ENCODE data around the gene RXRB. TPM values are rescaled to one million over a fixed set of nuclear protein-coding genes. Genes with fewer than 3 reads are reported as not detected.

The RXRB gene
- total and polyA plus RNA-seq, 8 donors: 20.1 to 68.3 (median 24.6) TPM

DNA sequence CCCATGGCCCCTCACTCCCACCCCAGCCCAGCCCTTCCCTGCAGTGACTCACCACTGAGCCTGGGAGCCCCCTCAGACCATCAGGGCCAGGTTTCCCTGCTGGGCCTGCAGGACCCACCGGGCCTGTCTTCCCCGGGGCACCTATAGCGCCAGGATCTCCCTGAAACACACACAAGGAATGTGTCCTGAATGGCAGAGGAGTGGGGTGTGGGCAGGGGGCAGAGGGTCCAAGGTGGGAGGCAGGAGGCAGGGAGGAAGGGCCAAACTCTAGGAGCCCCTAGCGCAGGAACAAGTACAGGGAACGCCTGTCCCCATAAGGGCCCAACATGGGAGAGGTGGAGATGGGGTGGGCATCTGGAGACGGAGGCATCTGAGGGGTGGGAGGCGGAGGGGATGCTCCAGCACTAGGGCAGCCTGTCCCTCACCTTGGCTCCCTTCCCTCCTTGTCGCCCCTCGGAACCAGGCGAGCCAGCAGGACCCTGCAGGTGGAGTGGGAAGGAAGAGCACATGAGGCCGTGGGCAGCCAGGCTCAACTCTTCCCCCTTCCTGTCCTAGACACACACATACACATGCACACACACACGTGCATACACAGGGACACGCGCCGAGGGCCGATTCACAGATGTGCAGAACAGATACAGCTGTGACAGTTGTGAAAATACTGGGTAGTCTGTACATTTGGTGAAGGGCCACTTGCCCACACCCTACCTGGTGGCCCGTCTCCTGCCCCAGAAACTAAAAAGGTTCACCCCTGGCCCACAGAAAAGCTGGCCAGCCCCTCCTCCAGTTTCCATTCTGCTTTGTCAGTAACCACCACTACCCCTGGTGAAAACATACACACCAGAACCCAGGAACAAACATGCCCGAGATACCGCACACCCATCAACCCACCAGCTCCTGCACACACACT is 32.8 kb downstream of the RXRB start:
- TF ChIP-seq, protein P1, sequence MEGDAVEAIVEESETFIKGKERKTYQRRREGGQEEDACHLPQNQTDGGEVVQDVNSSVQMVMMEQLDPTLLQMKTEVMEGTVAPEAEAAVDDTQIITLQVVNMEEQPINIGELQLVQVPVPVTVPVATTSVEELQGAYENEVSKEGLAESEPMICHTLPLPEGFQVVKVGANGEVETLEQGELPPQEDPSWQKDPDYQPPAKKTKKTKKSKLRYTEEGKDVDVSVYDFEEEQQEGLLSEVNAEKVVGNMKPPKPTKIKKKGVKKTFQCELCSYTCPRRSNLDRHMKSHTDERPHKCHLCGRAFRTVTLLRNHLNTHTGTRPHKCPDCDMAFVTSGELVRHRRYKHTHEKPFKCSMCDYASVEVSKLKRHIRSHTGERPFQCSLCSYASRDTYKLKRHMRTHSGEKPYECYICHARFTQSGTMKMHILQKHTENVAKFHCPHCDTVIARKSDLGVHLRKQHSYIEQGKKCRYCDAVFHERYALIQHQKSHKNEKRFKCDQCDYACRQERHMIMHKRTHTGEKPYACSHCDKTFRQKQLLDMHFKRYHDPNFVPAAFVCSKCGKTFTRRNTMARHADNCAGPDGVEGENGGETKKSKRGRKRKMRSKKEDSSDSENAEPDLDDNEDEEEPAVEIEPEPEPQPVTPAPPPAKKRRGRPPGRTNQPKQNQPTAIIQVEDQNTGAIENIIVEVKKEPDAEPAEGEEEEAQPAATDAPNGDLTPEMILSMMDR (IDR thresholded peaks at IDR 0.05): no peak
- Histone ChIP-seq H3K36me3 (no peaks in the 10 kb centered on the region), H3K27me3 (no peaks in the 10 kb centered on the region), H3K4me1 (no peaks in the 10 kb centered on the region), H3K27ac (no peak overlapping the region), H3K9me3 (no peaks in the 10 kb centered on the region), H3K4me3 (no peak overlapping the region)
- FAIRE-seq (no peak), ATAC-seq (no peak), DNase-seq (no peak)
- 74 to 82% methylated on average over 15 to 19 of the region's 19 CpGs for WGBS, 2 donors
- intact Hi-C loops (cut with DNase I): loop anchor here in 1 of 3 donors (10.0 kb wide), 1 partner anchor 67 kb away; no protein-coding TSS in a partner anchor

DNA sequence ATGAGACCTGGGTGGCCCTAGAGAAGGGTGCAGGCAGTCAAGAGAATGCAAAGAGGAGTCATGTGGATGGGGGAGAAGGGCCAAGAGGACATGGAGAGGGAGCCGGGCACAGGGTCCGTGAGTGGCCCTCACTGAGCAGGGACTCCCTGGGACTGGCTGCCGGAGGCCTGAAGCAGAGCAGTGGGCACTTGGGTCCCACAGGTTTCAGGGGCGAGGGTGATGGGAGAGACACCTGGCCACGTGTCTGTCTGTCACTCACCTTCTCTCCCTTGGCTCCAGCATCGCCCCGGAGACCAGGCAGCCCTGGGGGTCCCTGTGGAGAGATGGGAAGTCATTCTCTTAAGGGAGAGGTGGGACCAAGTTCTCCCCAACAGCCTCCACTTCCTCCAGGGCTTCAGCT is 33.7 kb downstream of the RXRB start:
- intact Hi-C loops (cut with DNase I): loop anchor here in 1 of 3 donors (10.0 kb wide), 1 partner anchor 68 kb away; no protein-coding TSS in a partner anchor
- H3K36me3 ChIP-seq: no peaks in the 10 kb centered on the region
- TF ChIP-seq, protein P1 (IDR thresholded peaks at IDR 0.05): no peak
- WGBS, 2 donors: 76 to 86% methylated on average over 6 to 7 of the region's 7 CpGs
- FAIRE-seq (no peak), ATAC-seq (no peak), DNase-seq (no peak)
- H3K27ac ChIP-seq: no peak overlapping the region
- no peak overlapping the region for H3K4me3 ChIP-seq
- no peaks in the 10 kb centered on the region for H3K4me1 ChIP-seq
- no peaks in the 10 kb centered on the region for H3K9me3 ChIP-seq
- no peaks in the 10 kb centered on the region for H3K27me3 ChIP-seq

DNA sequence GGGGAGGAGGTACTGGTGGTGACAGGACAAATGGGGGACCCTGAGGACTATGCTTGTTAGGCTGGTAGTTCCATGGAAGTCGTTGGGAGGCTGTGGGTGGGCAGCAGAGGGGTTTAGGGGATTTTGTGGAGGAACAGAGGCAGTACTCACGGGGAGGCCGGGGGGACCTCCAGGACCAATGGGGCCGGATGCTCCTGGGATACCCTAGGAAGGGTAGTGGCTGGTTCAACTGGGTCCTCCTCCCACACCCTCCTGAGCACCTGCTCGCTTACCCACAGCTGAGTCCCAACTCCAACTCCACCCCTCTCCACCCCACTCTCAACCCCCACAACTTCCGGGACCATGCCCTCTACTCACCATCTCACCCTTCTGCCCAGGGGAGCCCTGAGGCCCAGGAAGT is 34.1 kb downstream of the RXRB start:
- FAIRE-seq (no peak), DNase-seq (no peak), ATAC-seq (no peak)
- Histone ChIP-seq H3K27me3 (no peaks in the 10 kb centered on the region), H3K9me3 (no peaks in the 10 kb centered on the region), H3K27ac (no peak overlapping the region), H3K36me3 (no peaks in the 10 kb centered on the region), H3K4me3 (no peak overlapping the region), H3K4me1 (no peaks in the 10 kb centered on the region)
- WGBS, 2 donors: 72 to 76% methylated on average over 6 of the region's 6 CpGs
- TF ChIP-seq, protein P1 (IDR thresholded peaks at IDR 0.05): no peak
- intact Hi-C loops (cut with DNase I): loop anchor here in 1 of 3 donors (10.0 kb wide), 1 partner anchor 68 kb away; no protein-coding TSS in a partner anchor

DNA sequence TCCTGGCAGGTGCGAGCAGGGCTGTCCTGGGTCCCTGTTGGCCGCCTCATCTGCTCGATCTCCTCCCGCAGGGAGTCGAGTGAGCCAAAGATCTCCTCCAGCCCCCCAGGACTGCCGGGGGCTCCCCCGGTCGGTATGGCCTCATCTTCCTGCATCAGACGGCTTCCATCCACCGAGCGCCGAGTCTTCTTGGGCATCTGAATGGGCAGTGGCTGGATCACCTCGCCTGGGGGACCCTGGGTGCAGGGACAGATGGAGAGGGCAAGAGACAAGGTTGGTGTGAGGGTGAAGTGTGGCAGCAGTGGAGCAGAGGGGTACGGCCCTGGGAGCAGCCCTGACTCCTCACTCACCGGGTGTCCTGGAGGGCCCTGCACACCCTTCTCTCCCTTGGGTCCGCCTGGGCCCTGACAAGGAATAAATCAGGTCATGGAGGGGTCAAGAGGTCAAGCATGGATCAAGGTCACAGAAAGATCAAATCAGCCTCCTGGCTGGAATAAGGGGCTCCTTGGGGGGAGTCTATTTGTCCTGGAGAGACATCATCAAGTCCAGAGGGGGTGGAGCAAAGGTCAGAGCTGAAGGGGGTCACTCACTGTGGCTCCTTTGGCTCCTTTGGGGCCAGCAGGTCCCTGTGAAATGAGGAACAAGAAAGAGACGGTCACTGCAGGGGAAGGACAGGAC is 34.7 kb downstream of the RXRB start:
- Histone ChIP-seq H3K36me3 (no peaks in the 10 kb centered on the region), H3K27me3 (no peaks in the 10 kb centered on the region), H3K9me3 (no peaks in the 10 kb centered on the region), H3K4me3 (no peak overlapping the region), H3K27ac (no peak overlapping the region), H3K4me1 (no peaks in the 10 kb centered on the region)
- DNase-seq (peak in 1 of 6 donors; percentile 47), ATAC-seq (no peak), FAIRE-seq (no peak)
- intact Hi-C loops (cut with DNase I): loop anchor here in 1 of 3 donors (10.0 kb wide), 1 partner anchor 69 kb away; no protein-coding TSS in a partner anchor
- TF ChIP-seq, protein P1 (IDR thresholded peaks at IDR 0.05): no peak
- 61 to 80% methylated on average over 17 of the region's 17 CpGs for WGBS, 2 donors
